Vagina (tissue), 2 donors: ENCODE results near the gene IFNL3. TPM values are rescaled to one million over a fixed set of nuclear protein-coding genes. Genes with fewer than 3 reads are reported as not detected.
"Not testable (repeated sequence)": the region's sequence is repeated elsewhere in the genome, so short reads cannot be mapped to it uniquely, and the experiment has no call there.

Experiments used
- DNase-seq, 2 donors: peaks; one replicate each; pipeline ENCODE4 v3.0.0-alpha.2; 2017; ENCODE audit errors: extremely low spot score in 2 of 2
- H3K27ac ChIP-seq: fragments of 200-600 bp; sonication (generic); one replicate; pipeline ENCODE4 v1.5.1; 2019
- H3K27me3 ChIP-seq: fragments of 200-600 bp; sonication (generic); one replicate; pipeline ENCODE4 v1.5.1; 2019
- H3K36me3 ChIP-seq, 2 donors: fragments of 200-600 bp; sonication (generic); one replicate each; pipeline ENCODE4 v1.5.1; 2017 to 2019
- H3K4me1 ChIP-seq: fragments of 200-600 bp; sonication (generic); one replicate; pipeline ENCODE4 v1.5.1; 2019
- H3K4me3 ChIP-seq, 2 donors: fragments of 200-600 bp; sonication (generic); 1 replicate in 1 of 2; 2 replicates in 1 of 2; pipeline ENCODE4 v1.5.1; 2016 to 2019
- H3K9me3 ChIP-seq: fragments of 200-600 bp; sonication (generic); one replicate; pipeline ENCODE4 v1.5.1; 2019
- CTCF ChIP-seq, 3 experiments: fragments of 450-650 bp in 2 of 3; fragments of 200-600 bp in 1 of 3; sonication (generic) in 1 of 3; IDR thresholded peaks; one replicate each; pipeline ENCODE4 v1.5.1; 2017 to 2019; ENCODE audit warnings: antibody characterized with exemption in 3 of 3, mild to moderate bottlenecking in 2 of 3, moderate library complexity in 2 of 3
- POLR2A ChIP-seq, 2 donors: fragments of 450-650 bp; IDR thresholded peaks; one replicate each; pipeline ENCODE4 v1.6.1; 2017; ENCODE audit warnings: antibody characterized with exemption in 2 of 2, mild to moderate bottlenecking in 2 of 2, moderate library complexity in 2 of 2
- POLR2AphosphoS5 ChIP-seq, 2 donors: sonication (generic); formaldehyde crosslinking; IDR thresholded peaks; one replicate each; pipeline ENCODE4 v1.9.0; 2017; ENCODE audit warnings: antibody characterized with exemption in 2 of 2, mild to moderate bottlenecking in 2 of 2, low read depth in 1 of 2; ENCODE audit not compliant: insufficient read depth in 1 of 2
- intact Hi-C: fragments of 100-400 bp; cut with DNase I; formaldehyde crosslinking; loops from one replicate; pipeline ENCODE4 v1.15.1; 2023
- total RNA-seq: library from RNA; depleted of rRNA; stranded (reverse); fragments of >200 nt; gene quantifications from one replicate; pipeline ENCODE4 v1.2.3, GENCODE V29; 2016

The IFNL3 gene
- total RNA-seq, 1 donor from 2014 or later = not detected

GRCh38 chr19:39276740-39277139 is 31.9 kb upstream of the IFNL3 start:
- DNase-seq = no peak
- Histone ChIP-seq H3K36me3 (no peaks in the 10 kb centered on the region), H3K4me3 (no peak overlapping the region), H3K27ac (no peak overlapping the region), H3K27me3 (no peaks in the 10 kb centered on the region), H3K4me1 (no peaks in the 10 kb centered on the region), H3K9me3 (no peaks in the 10 kb centered on the region)
- no peak for TF ChIP-seq POLR2A (IDR thresholded peaks at IDR 0.05)
- no peak for TF ChIP-seq POLR2AphosphoS5 (IDR thresholded peaks at IDR 0.05; ENCODE audit: insufficient read depth in 1 of 2, low read depth in 1 of 2)
- TF ChIP-seq CTCF (IDR thresholded peaks at IDR 0.05) = no peak
- intact Hi-C loops = no loop called here

- H3K4me3 ChIP-seq = no peak overlapping the region
- H3K4me1 ChIP-seq = no peaks in the 10 kb centered on the region
- intact Hi-C loops = no loop called here
- DNase-seq = no peak
- H3K27ac ChIP-seq = no peak overlapping the region
- no peaks in the 10 kb centered on the region for H3K27me3 ChIP-seq
- no peak for TF ChIP-seq CTCF (IDR thresholded peaks at IDR 0.05)
- no peak for TF ChIP-seq POLR2AphosphoS5 (IDR thresholded peaks at IDR 0.05; ENCODE audit: insufficient read depth in 1 of 2, low read depth in 1 of 2)
- no peak for TF ChIP-seq POLR2A (IDR thresholded peaks at IDR 0.05)
- no peaks in the 10 kb centered on the region for H3K36me3 ChIP-seq
- no peaks in the 10 kb centered on the region for H3K9me3 ChIP-seq
Observed at GRCh38 chr19:39275578-39275977, 30.8 kb upstream of the IFNL3 start.

GRCh38 chr19:39273859-39274258 is 29.1 kb upstream of the IFNL3 start:
- H3K4me1 ChIP-seq, intact Hi-C loops: not testable (repeated sequence)

DNA sequence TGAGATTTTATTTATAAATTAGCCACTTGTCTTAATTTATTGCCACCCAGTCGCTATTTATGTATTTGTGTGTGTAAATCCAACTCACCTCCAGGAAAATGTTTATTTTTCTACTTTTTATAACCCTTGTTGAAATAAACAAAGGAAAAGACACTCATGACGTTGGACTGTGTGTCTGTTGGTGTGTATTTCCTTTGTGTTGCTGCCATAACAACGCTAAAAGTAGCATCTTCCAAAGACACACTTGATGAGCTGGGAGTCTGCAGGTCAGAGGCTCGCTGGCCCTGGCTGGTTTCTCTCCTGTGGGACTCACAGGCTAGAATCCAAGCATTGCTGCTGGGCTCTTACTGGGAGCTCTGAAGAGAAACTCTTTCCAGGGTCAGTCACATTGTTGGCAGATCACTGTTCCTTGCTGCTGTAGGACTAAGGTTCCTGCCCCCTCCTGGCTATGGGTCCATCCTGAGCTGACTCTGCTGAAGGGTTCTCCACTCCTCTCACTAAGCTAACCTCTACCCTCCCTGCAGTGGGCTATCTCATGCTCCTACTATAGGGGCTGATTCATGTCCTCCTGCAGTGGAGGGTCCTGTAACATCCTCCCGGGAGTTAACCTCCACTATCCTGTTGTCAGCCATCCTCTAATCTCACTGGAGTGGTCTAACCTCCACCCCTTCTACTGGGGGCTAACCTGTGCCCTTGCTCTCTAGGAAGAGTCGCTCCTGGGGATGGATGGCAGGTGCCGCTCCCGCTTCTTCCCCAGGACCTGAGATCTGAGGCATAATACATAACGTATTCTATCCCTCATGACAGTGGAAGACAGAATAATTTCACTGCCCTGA is 25.4 kb upstream of the IFNL3 start:
- intact Hi-C loops = no loop called here
- H3K4me1 ChIP-seq = peaks cover 2% of the 10 kb centered on the region
- no peak for TF ChIP-seq CTCF (IDR thresholded peaks at IDR 0.05)
- TF ChIP-seq POLR2A (IDR thresholded peaks at IDR 0.05) = no peak
- TF ChIP-seq POLR2AphosphoS5 (IDR thresholded peaks at IDR 0.05; ENCODE audit: insufficient read depth in 1 of 2, low read depth in 1 of 2) = no peak
- DNase-seq = no peak
- no peaks in the 10 kb centered on the region for H3K9me3 ChIP-seq
- H3K36me3 ChIP-seq = no peaks in the 10 kb centered on the region
- H3K27me3 ChIP-seq = no peaks in the 10 kb centered on the region
- H3K4me3 ChIP-seq = no peak overlapping the region
- H3K27ac ChIP-seq = no peak overlapping the region

More at GRCh38 chr19:39273859-39274258, 29.1 kb upstream of the IFNL3 start:
- not testable (repeated sequence) for DNase-seq, H3K27me3 ChIP-seq, H3K36me3 ChIP-seq, H3K9me3 ChIP-seq, H3K4me3 ChIP-seq, H3K27ac ChIP-seq

DNA sequence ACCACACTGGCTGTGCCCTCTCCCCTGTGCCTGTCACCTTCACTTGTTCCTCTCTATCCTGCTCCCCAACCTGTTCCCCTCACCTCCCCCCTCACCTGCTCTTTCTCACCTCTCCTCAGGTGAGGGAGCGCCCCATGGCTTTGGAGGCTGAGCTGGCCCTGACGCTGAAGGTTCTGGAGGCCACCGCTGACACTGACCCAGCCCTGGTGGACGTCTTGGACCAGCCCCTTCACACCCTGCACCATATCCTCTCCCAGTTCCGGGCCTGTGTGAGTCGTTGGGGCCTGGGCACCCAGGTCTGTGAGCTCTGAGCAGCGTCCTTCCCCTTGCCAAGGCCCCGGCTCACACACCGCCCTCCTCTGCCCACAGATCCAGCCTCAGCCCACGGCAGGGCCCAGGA is 24.6 kb upstream of the IFNL3 start:
- H3K9me3 ChIP-seq, H3K27ac ChIP-seq, H3K27me3 ChIP-seq, DNase-seq, H3K4me3 ChIP-seq, intact Hi-C loops, H3K36me3 ChIP-seq: not testable (repeated sequence)
- H3K4me1 ChIP-seq = peaks cover 10% of the 10 kb centered on the region

- H3K9me3 ChIP-seq, H3K27ac ChIP-seq, H3K4me3 ChIP-seq, H3K36me3 ChIP-seq, intact Hi-C loops, DNase-seq: not testable (repeated sequence)
- Histone ChIP-seq H3K4me1 (peaks cover 15% of the 10 kb centered on the region), H3K27me3 (peaks cover 10% of the 10 kb centered on the region)
Observed at GRCh38 chr19:39268531-39269223, 23.9 kb upstream of the IFNL3 start.

- DNase-seq, intact Hi-C loops, H3K4me3 ChIP-seq, H3K27ac ChIP-seq, H3K9me3 ChIP-seq, H3K36me3 ChIP-seq: not testable (repeated sequence)
- peaks cover 15% of the 10 kb centered on the region for H3K4me1 ChIP-seq
- peaks cover 10% of the 10 kb centered on the region for H3K27me3 ChIP-seq
Observed at GRCh38 chr19:39268085-39268484, 23.3 kb upstream of the IFNL3 start, which contains the start of gene IFNL2. IFNL2 (plus strand) TSS chr19:39268396; CDS start chr19:39268569, 173 bp downstream.
